ENCODE results near the gene TRAPPC12. TPM values are rescaled to one million over a fixed set of nuclear protein-coding genes. Genes with fewer than 3 reads are reported as not detected.
"Not testable (repeated sequence)": the region's sequence is repeated elsewhere in the genome, so short reads cannot be mapped to it uniquely, and the experiment has no call there.

TRAPPC12 gene
- total RNA-seq, 1 donor from 2014 or later = 51.9 TPM

- no peak for ATAC-seq
- DNase-seq (ENCODE audit: low spot score) = no peak
Measured at GRCh38 chr2:3451926-3452671, 72.6 kb downstream of the TRAPPC12 start.

GRCh38 chr2:3453190-3453999, 73.9 kb downstream of the TRAPPC12 start:
- DNase-seq (ENCODE audit: low spot score) (no peak), ATAC-seq (no peak)

- not testable (repeated sequence) for DNase-seq (ENCODE audit: low spot score); ATAC-seq
Measured at GRCh38 chr2:3454005-3454404, 74.5 kb downstream of the TRAPPC12 start.

GRCh38 chr2:3454802-3455201, 75.3 kb downstream of the TRAPPC12 start:
- DNase-seq (ENCODE audit: low spot score) = no peak
- ATAC-seq = no peak

- DNase-seq (ENCODE audit: low spot score) (no peak), ATAC-seq (no peak)
Measured at GRCh38 chr2:3456125-3456524, 76.6 kb downstream of the TRAPPC12 start.

GRCh38 chr2:3457524-3458395, 78.3 kb downstream of the TRAPPC12 start:
- no peak for DNase-seq (ENCODE audit: low spot score)

GRCh38 chr2:3458396-3459184, 79.1 kb downstream of the TRAPPC12 start:
- DNase-seq (ENCODE audit: low spot score) (no peak), ATAC-seq (no peak)

More at GRCh38 chr2:3457524-3458395, 78.3 kb downstream of the TRAPPC12 start:
- no peak for ATAC-seq

GRCh38 chr2:3459185-3460015, 79.9 kb downstream of the TRAPPC12 start:
- no peak for DNase-seq (ENCODE audit: low spot score)
- ATAC-seq = peak; percentile 3

- ATAC-seq (no peak), DNase-seq (ENCODE audit: low spot score) (no peak)
Measured at GRCh38 chr2:3460156-3460555, 80.7 kb downstream of the TRAPPC12 start.

GRCh38 chr2:3460831-3461800, 81.6 kb downstream of the TRAPPC12 start:
- ATAC-seq = peak; percentile 91
- DNase-seq (ENCODE audit: low spot score) = peak; percentile 81

- DNase-seq (ENCODE audit: low spot score) = no peak
Measured at GRCh38 chr2:3461801-3462492, 82.5 kb downstream of the TRAPPC12 start.

GRCh38 chr2:3462493-3463104, 83.1 kb downstream of the TRAPPC12 start:
- no peak for DNase-seq (ENCODE audit: low spot score)
- ATAC-seq = no peak

More at GRCh38 chr2:3461801-3462492, 82.5 kb downstream of the TRAPPC12 start:
- ATAC-seq = peak; percentile 67

- no peak for DNase-seq (ENCODE audit: low spot score)
- no peak for ATAC-seq
Measured at GRCh38 chr2:3463186-3463835, 83.8 kb downstream of the TRAPPC12 start.

GRCh38 chr2:3463944-3464343, 84.5 kb downstream of the TRAPPC12 start:
- DNase-seq (ENCODE audit: low spot score) (no peak), ATAC-seq (no peak)

- no peak for DNase-seq (ENCODE audit: low spot score)
- no peak for ATAC-seq
Measured at GRCh38 chr2:3464401-3465005, 85.0 kb downstream of the TRAPPC12 start.

- ATAC-seq = no peak
- DNase-seq (ENCODE audit: low spot score) = no peak
Measured at GRCh38 chr2:3465328-3465727, 85.8 kb downstream of the TRAPPC12 start.

Data from left lobe of liver (tissue), 2 donors.